DND-41 (cell line): ENCODE measurements around the gene NOL3.

ENCODE experiments used
- ATAC-seq: fragments of 200-7000 bp; cut with Tn5 transposase; 3 replicates; pipeline ENCODE4 v1.9.1; 2021; ENCODE audit warnings: low read depth; ENCODE audit not compliant: insufficient read depth
- DNase-seq: peaks from one replicate; pipeline ENCODE4 v3.0.0-alpha.2; 2020
- H2AFZ ChIP-seq: 2 replicates; pipeline ENCODE4 v1.6.0; 2012; ENCODE audit warnings: low read depth, low read length
- H3K27ac ChIP-seq: 2 replicates; pipeline ENCODE4 v1.5.1; 2012; ENCODE audit warnings: low read length, inconsistent platforms
- H3K27me3 ChIP-seq: fragments of 200-600 bp; sonication (generic); 2 replicates; pipeline ENCODE4 v1.6.0; 2012; ENCODE audit warnings: low read length, mild to moderate bottlenecking, inconsistent platforms; ENCODE audit not compliant: insufficient read depth, poor library complexity
- H3K36me3 ChIP-seq: 2 replicates; pipeline ENCODE4 v1.5.1; 2012; ENCODE audit warnings: low read length, inconsistent platforms; ENCODE audit not compliant: insufficient read depth
- H3K4me1 ChIP-seq: 2 replicates; pipeline ENCODE4 v1.5.1; 2012; ENCODE audit warnings: mild to moderate bottlenecking, low read length; ENCODE audit not compliant: insufficient read depth
- H3K4me2 ChIP-seq: 2 replicates; pipeline ENCODE4 v1.6.0; 2012; ENCODE audit warnings: mild to moderate bottlenecking, moderate library complexity, low read length, inconsistent platforms; ENCODE audit not compliant: insufficient read depth
- H3K4me3 ChIP-seq, 2 experiments: fragments of 200-600 bp in 1 of 2; shearing (Covaris generic) in 1 of 2; 2 replicates each; pipeline ENCODE4 v1.5.1; 2012 to 2016; ENCODE audit warnings: inconsistent platforms in 2 of 2, low read length in 2 of 2, mild to moderate bottlenecking in 2 of 2, low read depth in 1 of 2, moderate library complexity in 1 of 2
- H3K79me2 ChIP-seq: 2 replicates; pipeline ENCODE4 v1.6.0; 2012; ENCODE audit warnings: low read length, inconsistent platforms; ENCODE audit not compliant: insufficient read depth
- H3K9ac ChIP-seq: 2 replicates; pipeline ENCODE4 v1.6.0; 2012; ENCODE audit warnings: low read depth, mild to moderate bottlenecking, inconsistent platforms, low read length, moderate library complexity
- H3K9me3 ChIP-seq: 2 replicates; pipeline ENCODE4 v1.5.1; 2012; ENCODE audit warnings: low read length, moderate library complexity, mild to moderate bottlenecking, inconsistent platforms; ENCODE audit not compliant: insufficient read depth, severe bottlenecking
- H4K20me1 ChIP-seq: 2 replicates; pipeline ENCODE4 v1.6.0; 2012; ENCODE audit warnings: low read length; ENCODE audit not compliant: insufficient read depth
- EZH2 ChIP-seq: IDR thresholded peaks from 3 replicates; pipeline ENCODE4 v1.6.1; 2012; ENCODE audit warnings: borderline replicate concordance, low read depth, mild to moderate bottlenecking, moderate library complexity, low read length, inconsistent platforms; ENCODE audit not compliant: severe bottlenecking
- TF ChIP-seq, protein P1 (sequence below): IDR thresholded peaks from 2 replicates; pipeline ENCODE4 v1.5.1; 2012; ENCODE audit warnings: borderline replicate concordance, low read length, moderate library complexity, mild to moderate bottlenecking; ENCODE audit not compliant: poor library complexity, severe bottlenecking; ENCODE audit errors: extremely low read depth

The NOL3 gene

DNA sequence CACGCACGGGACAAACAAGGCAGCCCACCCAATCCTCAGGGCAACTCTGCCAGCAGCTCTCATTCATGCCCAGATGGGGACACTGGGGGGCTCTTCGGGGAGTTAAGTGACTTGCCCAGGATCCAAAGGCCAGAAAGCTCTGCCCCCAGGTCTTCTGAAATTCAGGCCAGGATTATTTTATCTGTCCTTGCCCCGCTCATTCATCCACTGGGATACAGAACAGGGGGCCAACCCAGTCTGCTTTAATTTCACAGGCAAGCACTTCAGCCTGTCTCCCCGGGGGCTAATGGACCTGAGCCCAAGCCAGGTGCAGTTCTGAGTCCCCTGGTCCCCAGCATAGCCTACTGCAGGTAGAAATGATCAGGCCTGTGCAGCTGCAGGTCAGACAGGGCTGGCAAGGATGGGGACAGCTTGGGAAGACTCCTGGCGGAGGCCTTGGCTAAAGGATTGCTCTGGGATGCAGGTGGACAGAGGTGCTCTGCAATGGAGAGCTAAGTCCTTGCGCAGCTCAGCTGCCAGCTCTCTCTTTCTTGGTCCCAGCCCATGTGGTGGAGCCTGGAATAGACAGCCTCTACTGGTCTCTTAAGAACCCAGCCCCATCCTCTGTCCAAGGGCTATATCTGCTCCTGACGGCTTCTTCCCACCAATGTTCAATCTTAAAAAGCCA is 18.8 kb upstream of the NOL3 start:
- no peak overlapping the region for H3K4me2 ChIP-seq
- no peak overlapping the region for H2AFZ ChIP-seq
- ATAC-seq, result no peak
- peaks cover 27% of the 10 kb centered on the region for H4K20me1 ChIP-seq
- no peak for DNase-seq
- H3K9ac ChIP-seq, result no peak overlapping the region
- no peak overlapping the region for H3K27ac ChIP-seq
- no peak overlapping the region for H3K4me3 ChIP-seq
- H3K36me3 ChIP-seq, result peaks cover 28% of the 10 kb centered on the region
- H3K4me1 ChIP-seq, result peaks cover 13% of the 10 kb centered on the region
- no peaks in the 10 kb centered on the region for H3K9me3 ChIP-seq
- H3K27me3 ChIP-seq, result no peaks in the 10 kb centered on the region
- TF ChIP-seq EZH2, result no peak
- TF ChIP-seq, protein P1, sequence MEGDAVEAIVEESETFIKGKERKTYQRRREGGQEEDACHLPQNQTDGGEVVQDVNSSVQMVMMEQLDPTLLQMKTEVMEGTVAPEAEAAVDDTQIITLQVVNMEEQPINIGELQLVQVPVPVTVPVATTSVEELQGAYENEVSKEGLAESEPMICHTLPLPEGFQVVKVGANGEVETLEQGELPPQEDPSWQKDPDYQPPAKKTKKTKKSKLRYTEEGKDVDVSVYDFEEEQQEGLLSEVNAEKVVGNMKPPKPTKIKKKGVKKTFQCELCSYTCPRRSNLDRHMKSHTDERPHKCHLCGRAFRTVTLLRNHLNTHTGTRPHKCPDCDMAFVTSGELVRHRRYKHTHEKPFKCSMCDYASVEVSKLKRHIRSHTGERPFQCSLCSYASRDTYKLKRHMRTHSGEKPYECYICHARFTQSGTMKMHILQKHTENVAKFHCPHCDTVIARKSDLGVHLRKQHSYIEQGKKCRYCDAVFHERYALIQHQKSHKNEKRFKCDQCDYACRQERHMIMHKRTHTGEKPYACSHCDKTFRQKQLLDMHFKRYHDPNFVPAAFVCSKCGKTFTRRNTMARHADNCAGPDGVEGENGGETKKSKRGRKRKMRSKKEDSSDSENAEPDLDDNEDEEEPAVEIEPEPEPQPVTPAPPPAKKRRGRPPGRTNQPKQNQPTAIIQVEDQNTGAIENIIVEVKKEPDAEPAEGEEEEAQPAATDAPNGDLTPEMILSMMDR, result no peak
- no peaks in the 10 kb centered on the region for H3K79me2 ChIP-seq

DNA sequence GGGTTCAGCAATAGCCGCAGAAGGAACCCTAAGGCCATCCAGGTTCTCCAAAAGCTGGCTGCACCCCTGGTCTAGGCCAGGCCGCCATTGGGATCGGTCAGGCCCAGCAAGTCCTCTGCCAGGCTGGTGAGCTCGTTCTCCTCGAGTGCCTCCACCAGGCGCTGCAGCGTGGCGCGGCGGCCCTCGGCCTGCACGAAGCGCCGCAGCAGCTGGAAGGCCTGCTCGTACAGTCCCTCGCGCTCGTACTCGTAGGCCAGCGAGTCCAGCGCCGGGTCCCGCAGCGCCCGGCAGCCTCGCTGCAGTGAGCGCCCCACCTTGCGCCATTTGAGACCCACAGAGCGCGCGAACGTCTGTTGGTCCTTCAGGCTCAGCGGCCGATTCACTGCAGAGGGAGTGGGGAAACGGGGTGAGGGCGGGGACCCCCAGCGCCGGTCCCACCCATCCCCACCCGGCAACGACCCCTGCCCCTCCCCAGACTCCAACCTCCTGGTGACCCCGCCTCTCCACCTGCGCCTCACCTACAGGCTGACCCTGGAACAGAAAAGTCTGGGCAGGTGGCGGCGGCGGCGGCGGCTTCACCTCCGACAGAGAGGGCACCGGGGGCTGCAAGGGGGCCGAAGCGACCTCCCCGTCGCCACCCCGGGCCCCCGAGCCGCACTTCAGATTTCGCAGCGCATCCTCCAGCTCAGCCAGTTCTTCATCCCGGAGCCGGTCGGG is 15.6 kb upstream of the NOL3 start:
- Histone ChIP-seq H3K27me3 (no peaks in the 10 kb centered on the region), H3K36me3 (peaks cover 4% of the 10 kb centered on the region; the same call in 1 of the 2 replicates), H3K4me1 (peaks cover 31% of the 10 kb centered on the region), H3K9ac (no peak overlapping the region), H3K27ac (no peak overlapping the region), H3K79me2 (no peaks in the 10 kb centered on the region), H3K4me3 (peak overlapping the region in 1 of 2 experiments; percentile 38; a peak in 1 of 4 replicates), H2AFZ (no peak overlapping the region), H3K4me2 (peak overlapping the region; percentile 62), H4K20me1 (peaks cover 35% of the 10 kb centered on the region), H3K9me3 (no peaks in the 10 kb centered on the region)
- TF ChIP-seq, protein P1, result no peak
- no peak for TF ChIP-seq EZH2
- ATAC-seq (no peak), DNase-seq (no peak)

DNA sequence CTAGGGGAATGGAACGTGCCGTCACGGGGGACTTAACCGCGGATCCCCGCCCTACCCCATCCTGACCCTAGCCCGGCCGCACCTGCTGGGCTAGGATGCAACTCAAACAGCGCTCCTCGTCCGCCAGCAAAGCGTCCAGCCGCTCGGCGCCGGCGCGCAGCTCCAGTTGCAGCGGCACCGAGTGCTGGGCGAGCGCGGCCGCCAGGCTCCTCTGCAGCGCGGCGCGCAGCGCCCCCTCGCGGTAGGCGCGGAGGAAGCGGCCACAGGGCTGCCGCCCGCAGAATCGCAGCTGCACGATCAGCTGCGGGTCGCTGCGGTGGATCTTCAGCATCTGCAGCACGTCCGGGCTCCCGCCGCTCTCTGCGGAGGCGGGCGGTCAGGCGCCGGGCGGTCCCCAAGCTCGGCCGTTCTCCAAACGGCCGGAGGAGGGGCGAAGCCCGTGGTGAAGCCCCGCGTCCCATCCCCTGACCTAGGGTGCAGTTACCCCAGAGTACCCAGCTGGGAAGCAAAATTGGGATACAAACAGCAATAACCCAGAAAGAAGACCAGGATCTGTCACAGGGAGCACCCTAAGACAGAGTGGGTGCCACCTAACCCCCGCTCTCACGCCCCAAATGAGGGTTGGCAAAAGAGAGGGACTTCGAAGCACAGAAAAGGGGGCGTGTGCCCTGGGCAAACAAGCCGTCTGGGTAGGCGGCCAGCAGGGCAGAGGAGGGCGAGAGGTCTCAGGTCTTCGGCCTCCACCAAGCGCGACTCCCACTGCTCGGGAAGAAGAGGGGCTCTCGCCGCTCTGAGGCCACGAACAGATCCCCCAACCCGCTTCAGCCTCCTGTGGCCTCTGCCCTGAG is 14.8 kb upstream of the NOL3 start:
- peak overlapping the region; percentile 62 for H3K4me2 ChIP-seq
- TF ChIP-seq EZH2, result no peak
- TF ChIP-seq, protein P1, result peak; percentile 94
- H3K4me3 ChIP-seq, result peak overlapping the region in 1 of 2 experiments; percentile 38; a peak in 1 of 4 replicates
- H2AFZ ChIP-seq, result no peak overlapping the region
- H3K4me1 ChIP-seq, result peaks cover 36% of the 10 kb centered on the region
- no peaks in the 10 kb centered on the region for H3K27me3 ChIP-seq
- H3K27ac ChIP-seq, result no peak overlapping the region
- no peaks in the 10 kb centered on the region for H3K79me2 ChIP-seq
- no peak overlapping the region for H3K9ac ChIP-seq
- no peaks in the 10 kb centered on the region for H3K9me3 ChIP-seq
- peak; percentile 70 for ATAC-seq
- DNase-seq, result peak; percentile 76
- H4K20me1 ChIP-seq, result peaks cover 35% of the 10 kb centered on the region
- peaks cover 4% of the 10 kb centered on the region; the same call in 1 of the 2 replicates for H3K36me3 ChIP-seq
